ENCODE measurements around the gene DNAJA1.
"Not testable (repeated sequence)": the region's sequence is repeated elsewhere in the genome, so short reads cannot be mapped to it uniquely, and the experiment has no call there.

Gene DNAJA1

GRCh38 chr9:33024966-33025571, at the start of gene DNAJA1:
TSS of gene DNAJA1 (plus strand) at chr9:33025273. CDS start at chr9:33026485, 1,212 bp downstream.
- DNase-seq: peak; percentile 99

- DNase-seq: no peak
These were observed 47.0 kb upstream of the DNAJA1 start for GRCh38 chr9:32978051-32978450.

DNA sequence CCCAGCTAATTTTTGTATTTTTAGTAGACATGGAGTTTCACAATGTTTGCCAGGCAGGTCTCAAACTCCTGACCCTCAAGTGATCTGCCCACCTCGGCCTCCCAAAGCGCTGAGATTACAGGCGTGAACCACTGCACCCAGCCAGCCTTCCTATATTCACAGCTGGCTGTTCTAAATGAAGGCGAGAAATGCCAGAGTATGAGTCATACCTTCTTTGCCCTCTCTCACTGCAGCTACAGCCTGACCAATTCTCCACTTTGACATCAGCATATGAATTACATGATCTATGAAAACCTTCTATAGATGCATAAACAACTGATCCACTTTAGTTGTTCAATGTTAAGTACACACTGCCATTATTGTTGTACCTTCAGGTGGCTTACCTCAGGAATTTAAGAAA, 38.1 kb upstream of the DNAJA1 start:
- DNase-seq: no peak

DNA sequence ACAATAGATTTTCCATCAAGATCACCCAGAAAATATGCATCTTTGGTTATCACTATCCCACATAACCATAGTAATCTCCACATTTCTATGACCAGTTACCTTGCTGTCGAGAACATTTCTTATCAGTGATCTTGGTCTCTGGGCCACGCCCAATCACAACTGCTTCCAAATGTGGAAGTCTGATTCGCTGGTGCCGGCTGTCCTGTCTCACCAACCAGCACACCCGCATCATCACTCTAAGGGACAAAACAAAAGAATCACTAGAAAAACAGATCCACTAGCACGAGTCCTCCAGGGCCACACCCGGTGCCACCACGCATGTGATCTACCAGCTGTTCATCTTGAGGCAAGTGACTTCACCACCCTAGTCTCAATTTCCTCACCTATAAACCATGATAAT, 35.4 kb upstream of the DNAJA1 start:
- DNase-seq: no peak

GRCh38 chr9:32991897-32992594, 33.0 kb upstream of the DNAJA1 start:
- DNase-seq: no peak

DNA sequence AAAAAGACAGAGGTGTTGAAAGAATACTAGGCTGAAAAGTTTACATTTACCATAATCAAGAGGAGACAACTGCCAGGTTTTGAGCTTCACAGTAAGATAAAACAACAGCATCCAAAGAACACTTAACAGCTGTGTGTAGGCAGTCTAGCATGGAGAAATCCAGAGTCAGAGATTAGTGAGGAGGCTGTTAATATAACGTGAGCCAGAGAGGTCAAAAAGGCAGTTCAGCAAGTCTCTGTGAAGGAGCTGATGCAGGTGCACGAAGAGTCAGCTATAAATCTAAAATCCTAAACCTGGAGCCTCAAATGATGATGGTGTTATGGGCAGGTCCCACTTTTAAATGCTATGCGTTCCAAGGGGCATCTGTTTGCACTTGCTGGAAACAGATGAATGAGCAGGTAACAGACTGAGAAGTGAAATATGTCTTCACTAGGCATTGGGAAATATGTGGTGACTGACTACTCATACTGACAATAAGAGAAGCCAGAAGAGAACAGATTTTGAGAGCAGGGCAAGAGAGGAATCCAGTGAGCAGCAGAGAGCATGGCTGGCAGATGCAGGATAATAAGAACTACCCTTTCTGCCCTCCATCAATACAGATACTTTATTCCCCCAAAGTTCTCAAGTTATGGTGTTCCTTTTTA, 32.4 kb upstream of the DNAJA1 start:
- DNase-seq: no peak

DNA sequence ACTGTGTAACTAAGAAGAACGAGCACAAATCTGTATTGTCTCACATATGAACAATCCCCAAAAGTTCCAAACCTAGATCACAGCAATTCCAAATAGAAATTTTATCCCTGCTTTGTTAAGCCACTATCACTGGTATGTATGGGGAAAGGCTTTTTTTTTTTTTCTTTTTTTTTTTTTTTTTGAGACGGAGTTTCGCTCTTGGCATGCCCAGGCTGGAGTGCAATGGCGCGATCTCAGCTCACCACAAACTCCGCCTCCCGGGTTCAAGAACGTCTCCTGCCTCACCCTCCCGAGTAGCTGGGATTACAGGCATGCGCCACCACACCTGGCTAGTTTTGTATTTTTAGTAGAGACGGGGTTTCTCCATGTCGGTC, 24.4 kb upstream of the DNAJA1 start:
- DNase-seq: not testable (repeated sequence)

DNA sequence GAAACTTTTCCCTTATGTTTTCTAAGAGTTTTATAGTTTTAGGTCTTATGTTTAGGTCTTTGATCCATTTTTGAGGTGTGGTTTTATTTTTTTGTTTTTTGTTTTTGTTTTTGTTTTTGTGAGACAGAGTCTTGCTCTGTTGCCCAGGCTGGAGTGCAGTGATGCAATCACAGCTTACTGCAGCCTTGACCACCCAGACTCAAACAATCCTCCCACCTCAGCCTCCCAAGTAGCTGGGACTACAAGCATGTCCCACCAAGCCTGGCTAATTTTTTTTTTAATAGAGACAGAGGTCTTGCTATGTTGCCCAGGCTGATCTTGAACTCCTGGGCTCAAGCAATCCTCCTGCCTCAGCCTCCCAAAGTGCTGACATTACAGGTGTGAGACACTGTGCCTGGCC, 19.7 kb upstream of the DNAJA1 start:
- not testable (repeated sequence) for DNase-seq

DNA sequence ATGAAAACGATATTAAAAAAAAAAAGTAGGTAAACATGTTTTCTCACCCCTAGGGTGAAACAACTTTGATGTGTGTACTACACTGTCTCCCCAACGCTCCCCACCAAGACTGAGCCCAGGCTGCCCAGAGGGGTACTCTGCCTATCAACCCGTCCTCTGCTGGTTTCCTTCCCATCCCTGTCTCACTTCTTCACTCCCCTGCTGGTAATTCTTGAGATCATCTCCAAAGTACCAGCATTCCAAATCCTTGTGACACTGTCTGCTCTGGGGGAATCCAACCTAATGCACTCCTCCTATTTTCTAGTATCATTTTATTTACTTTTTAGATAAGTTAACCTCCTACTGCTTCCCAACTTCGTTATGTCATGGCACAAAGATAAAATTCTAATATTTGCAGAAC, 17.3 kb upstream of the DNAJA1 start:
- DNase-seq: no peak

DNA sequence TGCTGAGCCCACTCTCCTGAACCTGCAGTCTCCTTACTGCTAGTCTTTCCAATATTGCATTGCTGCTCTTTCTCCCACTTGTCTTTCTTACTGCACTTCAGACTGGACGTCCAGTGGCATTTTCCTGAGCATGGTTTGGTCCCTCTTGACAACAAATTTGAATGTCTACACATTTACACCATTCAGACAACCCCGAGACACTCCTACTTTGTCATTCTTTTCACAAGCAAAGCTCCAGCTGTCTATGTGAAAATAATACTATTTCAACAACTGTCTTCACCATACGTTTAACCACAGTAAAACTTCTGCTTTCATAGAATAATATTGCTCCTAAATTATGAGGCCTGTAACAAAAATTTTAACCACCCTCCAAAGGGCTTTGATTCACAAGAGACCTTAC, 13.2 kb upstream of the DNAJA1 start:
- DNase-seq: no peak

DNA sequence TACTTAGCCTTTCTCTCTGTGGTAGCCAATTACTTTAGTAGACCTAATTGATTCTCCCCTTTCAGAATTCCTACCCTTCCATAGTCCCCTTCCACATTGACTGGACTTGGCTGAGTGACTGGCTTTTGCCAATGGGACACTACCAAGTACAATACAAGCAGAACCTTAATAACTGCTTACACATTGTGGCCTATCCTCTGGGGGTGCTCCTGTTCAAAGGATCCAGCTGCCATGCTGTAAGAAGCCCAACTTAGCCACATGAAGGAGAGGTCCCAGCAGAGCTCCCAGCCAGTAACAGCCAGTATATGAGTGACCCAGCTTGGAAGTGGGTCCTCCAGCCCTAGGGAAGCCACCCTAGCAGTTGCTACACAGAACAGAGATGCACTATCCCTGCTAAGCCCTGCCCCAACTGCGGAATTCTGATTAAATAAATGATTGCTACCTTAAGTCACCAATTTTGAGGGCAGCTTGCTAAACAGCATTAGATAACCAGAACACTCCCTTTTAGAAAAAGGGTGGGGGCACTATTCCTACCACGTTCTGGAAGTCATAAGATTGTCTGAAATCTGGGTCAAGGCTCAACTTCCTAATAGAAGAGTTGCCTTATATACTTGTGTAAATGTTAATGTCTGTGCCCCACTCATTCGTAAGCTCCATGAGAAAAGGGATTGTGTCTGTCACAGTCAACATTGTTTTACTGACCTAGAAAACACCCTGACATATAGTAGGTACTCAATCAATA, 12.6 kb upstream of the DNAJA1 start:
- no peak for DNase-seq

DNA sequence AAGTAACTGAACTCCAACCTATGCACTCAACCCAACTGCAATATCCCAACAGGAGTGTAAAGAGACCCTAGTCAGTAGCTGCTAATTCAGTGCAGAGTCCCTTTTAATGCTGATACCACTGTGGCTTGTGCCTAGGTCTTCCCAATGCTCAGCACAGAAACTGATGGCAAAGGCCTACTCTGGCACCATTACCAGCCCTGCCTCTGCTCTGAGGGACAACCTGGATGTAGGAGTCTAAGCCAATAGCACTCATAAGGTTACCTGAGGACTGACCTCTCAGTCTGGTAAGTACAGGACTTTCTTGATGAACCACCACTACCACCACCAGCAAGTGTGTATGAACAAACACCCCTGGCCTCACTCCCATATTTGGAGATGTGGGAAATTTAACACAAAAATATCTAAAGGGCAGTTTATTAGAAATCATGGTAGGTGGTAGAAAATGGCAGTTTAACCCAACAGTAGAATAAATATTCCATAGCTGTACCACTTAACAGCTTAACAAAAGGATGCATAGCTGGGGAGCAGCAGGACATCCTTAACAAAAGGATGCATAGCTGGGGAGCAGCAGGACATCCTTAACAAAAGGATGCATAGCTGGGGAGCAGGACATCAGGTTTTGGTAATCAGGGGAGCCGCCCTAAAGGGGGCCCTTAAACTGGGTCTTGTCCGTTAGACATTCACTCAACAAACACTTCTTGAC, 11.0 kb upstream of the DNAJA1 start:
- DNase-seq: no peak

GRCh38 chr9:33014665-33015014, 10.4 kb upstream of the DNAJA1 start:
- DNase-seq: no peak

- DNase-seq: no peak
These were observed 7.6 kb upstream of the DNAJA1 start for GRCh38 chr9:33017283-33018041.

DNA sequence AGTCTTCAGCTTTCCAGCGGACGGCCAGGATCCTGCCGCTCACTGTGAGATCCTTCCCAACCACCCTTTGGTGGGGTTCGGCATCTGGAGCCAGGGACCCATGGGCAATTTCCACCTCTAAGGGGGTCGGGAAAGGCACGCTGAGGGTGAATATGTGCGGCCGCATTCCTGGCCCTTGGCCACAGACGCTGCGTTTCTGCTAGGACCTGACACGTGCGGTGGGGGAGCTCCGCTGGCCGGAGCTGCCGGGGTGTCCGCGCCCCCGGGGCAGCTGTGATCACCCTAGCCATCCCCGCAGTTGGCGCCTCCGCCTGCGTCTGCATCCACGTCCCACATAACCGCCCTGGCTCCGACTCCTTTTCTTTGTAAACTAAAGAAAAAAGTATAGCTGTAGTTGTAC, 5.3 kb upstream of the DNAJA1 start:
- no peak for DNase-seq

GRCh38 chr9:33022303-33022702, 2.8 kb upstream of the DNAJA1 start:
- no peak for DNase-seq

GRCh38 chr9:33022755-33023154, 2.3 kb upstream of the DNAJA1 start:
- DNase-seq: no peak

- no peak for DNase-seq
These were observed 1.4 kb upstream of the DNAJA1 start for GRCh38 chr9:33023661-33024060.

- DNase-seq: peak; percentile 64
These were observed 727 bp upstream of the DNAJA1 start for GRCh38 chr9:33024126-33024965.

DNA sequence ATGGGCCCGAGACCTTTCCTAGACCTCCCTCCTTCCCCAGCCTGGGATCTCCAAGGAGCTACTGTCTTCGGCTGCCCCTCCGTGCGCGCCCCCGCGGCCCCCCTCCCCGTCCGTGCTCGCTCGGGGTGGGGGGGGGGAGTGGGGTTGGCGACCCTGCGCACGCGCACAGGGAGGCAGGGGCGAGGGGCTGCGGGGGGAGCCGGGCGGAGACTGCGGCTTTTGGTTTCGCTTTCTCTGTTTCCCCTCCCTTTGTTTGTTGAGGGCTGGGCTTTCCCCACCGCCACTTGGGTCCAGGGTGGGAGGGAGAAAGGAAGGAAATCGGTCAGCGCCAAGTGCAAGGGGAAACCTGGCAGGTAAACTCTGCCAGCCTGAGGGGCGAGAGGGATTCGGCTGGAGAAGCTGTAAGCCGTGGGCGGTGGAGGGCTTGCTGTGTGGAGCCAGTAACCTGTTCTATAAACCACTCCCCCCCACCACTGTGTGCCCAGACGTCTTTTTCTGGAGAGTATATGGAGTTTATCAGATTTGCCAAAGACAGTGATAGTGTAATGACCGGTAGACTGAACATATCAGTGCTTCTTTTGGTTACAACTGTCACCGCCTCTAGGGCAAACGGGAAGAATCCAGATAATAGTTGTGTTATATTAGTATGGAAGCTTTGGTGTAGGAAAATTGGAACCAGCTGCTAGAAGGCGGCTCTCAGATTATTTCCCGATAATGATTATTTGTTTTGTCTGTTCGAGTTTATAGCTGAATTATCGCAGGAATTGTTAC, 684 bp downstream of the DNAJA1 start:
- peak; percentile 91 for DNase-seq
